GM23248 (cell line): Measurements from ENCODE around the gene CPNE9.

ENCODE experiments used
- EZH2 ChIP-seq: fragments of 200-600 bp; sonication (generic); IDR thresholded peaks from 2 replicates; pipeline ENCODE4 v1.6.1; 2018; ENCODE audit warnings: antibody characterized with exemption, mild to moderate bottlenecking; ENCODE audit not compliant: insufficient read depth, poor library complexity, severe bottlenecking
- EZH2phosphoT487 ChIP-seq: fragments of 200-600 bp; sonication (generic); IDR thresholded peaks from 2 replicates; pipeline ENCODE4 v1.6.1; 2018; ENCODE audit warnings: antibody characterized with exemption, moderate library complexity, mild to moderate bottlenecking, low read depth; ENCODE audit not compliant: insufficient read depth

GRCh38 chr3:9721015-9721699 is 17.5 kb downstream of the CPNE9 start:
- no peak for TF ChIP-seq EZH2
- no peak for TF ChIP-seq EZH2phosphoT487
